BLaER1 treated with 17β-estradiol and CSF1 and Interleukin-3, amounts not matched to agents 10 nM and 100 nM (cell line): Measurements from ENCODE around the gene MBNL2.

Experiments used
- H3K27ac ChIP-seq, 11 experiments: shearing (Covaris generic); formaldehyde crosslinking; 2 replicates each; pipeline ENCODE4 v1.8.1; 2022
- H3K27me3 ChIP-seq, 11 experiments: shearing (Covaris generic); formaldehyde crosslinking; 2 replicates each; pipeline ENCODE4 v1.8.1; 2022
- H3K36me3 ChIP-seq, 11 experiments: shearing (Covaris generic); formaldehyde crosslinking; 2 replicates each; pipeline ENCODE4 v1.8.1; 2022
- H3K4me1 ChIP-seq, 10 experiments: shearing (Covaris generic); formaldehyde crosslinking; 2 replicates each; pipeline ENCODE4 v1.8.1; 2022
- H3K4me2 ChIP-seq, 11 experiments: shearing (Covaris generic); formaldehyde crosslinking; 2 replicates each; pipeline ENCODE4 v1.8.1; 2022
- H3K4me3 ChIP-seq, 10 experiments: shearing (Covaris generic); formaldehyde crosslinking; 2 replicates each; pipeline ENCODE4 v1.8.1; 2022
- H3K9ac ChIP-seq, 11 experiments: shearing (Covaris generic); formaldehyde crosslinking; 2 replicates each; pipeline ENCODE4 v1.8.1; 2022
- H3K9me3 ChIP-seq, 11 experiments: shearing (Covaris generic); formaldehyde crosslinking; replicated peaks in 1 of 11; 2 replicates each; pipeline ENCODE4 v1.8.1; 2022
- H4K20me1 ChIP-seq, 11 experiments: shearing (Covaris generic); formaldehyde crosslinking; 2 replicates each; pipeline ENCODE4 v1.8.1; 2022
- Cebpa-rat ChIP-seq, 11 experiments: shearing (Covaris generic); IDR thresholded peaks; 2 replicates each; pipeline ENCODE4 v1.8.1; 2022

The MBNL2 gene

GRCh38 chr13:97432917-97433726 is 211.0 kb downstream of the MBNL2 start:
- peaks cover 0 to 29% (median 16%) of the 10 kb centered on the region in 11 experiments; a peak in 14 of 22 replicates for H4K20me1 ChIP-seq
- peak overlapping the region; percentile 72 to 89 (median 83) for H3K4me3 ChIP-seq
- H3K9ac ChIP-seq: peak overlapping the region; percentile 85 to 98 (median 92)
- H3K4me1 ChIP-seq: peaks cover 8 to 36% (median 25%) of the 10 kb centered on the region in 10 experiments
- peak overlapping the region; percentile 71 to 94 (median 88) for H3K4me2 ChIP-seq
- H3K27ac ChIP-seq: peak overlapping the region; percentile 84 to 99 (median 95)
- TF ChIP-seq Cebpa-rat (IDR thresholded peaks at IDR 0.05): no peak
- H3K9me3 ChIP-seq: peaks cover 0 to 20% (median 8%) of the 10 kb centered on the region in 11 experiments; a peak in 9 of 22 replicates
- no peaks in the 10 kb centered on the region for H3K27me3 ChIP-seq
- peaks cover under 1 to 19% (median 6%) of the 10 kb centered on the region in 11 experiments; a peak in 17 of 22 replicates for H3K36me3 ChIP-seq

DNA sequence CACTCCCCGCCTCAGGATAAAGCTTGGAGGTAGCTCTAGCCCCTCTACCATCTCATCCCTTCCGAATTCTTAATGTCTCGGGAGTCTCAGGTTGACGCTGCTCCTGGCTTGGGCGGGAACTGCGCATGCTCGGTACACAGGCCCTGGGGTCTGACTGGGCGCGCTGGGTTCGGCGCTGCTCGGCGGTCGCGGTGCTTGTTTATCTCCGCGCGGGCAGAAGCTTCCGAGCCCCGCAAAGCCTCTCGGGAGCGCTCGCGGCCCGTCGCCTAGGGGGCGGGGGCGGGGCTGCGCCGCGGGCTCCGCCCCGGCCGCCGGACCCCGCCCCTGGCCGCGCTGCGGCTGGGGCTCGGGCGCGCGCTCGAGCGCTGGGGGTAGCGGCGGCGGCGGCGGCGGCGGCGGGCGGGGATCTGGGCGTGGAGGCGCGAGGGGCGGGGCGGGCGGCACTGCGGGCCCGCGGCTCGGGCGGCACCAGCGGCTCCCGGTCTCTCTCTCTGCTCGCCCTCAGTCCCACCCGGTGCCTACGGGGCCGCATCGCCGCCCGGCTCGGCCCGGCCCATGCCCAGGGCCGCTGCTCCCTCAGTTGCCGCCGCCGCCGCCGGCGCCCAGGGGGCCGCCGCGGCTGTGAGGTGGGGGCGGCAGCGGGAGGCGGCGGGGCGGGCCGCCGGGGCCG is 211.7 kb downstream of the MBNL2 start, which contains the start of gene RAP2A:
Gene RAP2A, plus strand, starts transcription at position 443 of the 670 bp plus-strand sequence. CDS start 302 bp downstream, outside the sequence.
- no peak for TF ChIP-seq Cebpa-rat (IDR thresholded peaks at IDR 0.05)

GRCh38 chr13:97434397-97435201 is 212.5 kb downstream of the MBNL2 start:
- peaks cover 18 to 50% (median 32%) of the 10 kb centered on the region in 10 experiments for H3K4me1 ChIP-seq
- H3K4me2 ChIP-seq: peak overlapping the region; percentile 77 to 98 (median 84)
- peak overlapping the region; percentile 76 to 99 (median 95) for H3K27ac ChIP-seq
- H3K36me3 ChIP-seq: peaks cover 6 to 33% (median 20%) of the 10 kb centered on the region in 11 experiments; a peak in 18 of 22 replicates
- H3K9me3 ChIP-seq: peaks cover 0 to 20% (median 8%) of the 10 kb centered on the region in 11 experiments; a peak in 9 of 22 replicates
- peaks cover 0 to 44% (median 26%) of the 10 kb centered on the region in 11 experiments; a peak in 14 of 22 replicates for H4K20me1 ChIP-seq
- H3K9ac ChIP-seq: peak overlapping the region; percentile 85 to 98 (median 92)
- peak overlapping the region; percentile 72 to 89 (median 83) for H3K4me3 ChIP-seq
- no peaks in the 10 kb centered on the region for H3K27me3 ChIP-seq
- TF ChIP-seq Cebpa-rat (IDR thresholded peaks at IDR 0.05): no peak

More for the DNA sequence above, 211.7 kb downstream of the MBNL2 start, which contains the start of gene RAP2A:
- H3K4me2 ChIP-seq: peak within 1 kb of the TSS; percentile 83 to 98 (median 92)
- peak within 1 kb of the TSS; percentile 84 to 99 (median 95) for H3K27ac ChIP-seq
- H3K27me3 ChIP-seq: no peaks in the 10 kb centered on the region
- H4K20me1 ChIP-seq: peaks cover 0 to 36% (median 21%) of the 10 kb centered on the region in 11 experiments; a peak in 14 of 22 replicates
- H3K9me3 ChIP-seq: peaks cover 0 to 20% (median 8%) of the 10 kb centered on the region in 11 experiments; a peak in 9 of 22 replicates
- peaks cover 16 to 44% (median 29%) of the 10 kb centered on the region in 10 experiments for H3K4me1 ChIP-seq
- peak within 1 kb of the TSS; percentile 85 to 98 (median 92) for H3K9ac ChIP-seq
- H3K4me3 ChIP-seq: peak within 1 kb of the TSS; percentile 72 to 89 (median 83)
- H3K36me3 ChIP-seq: peaks cover 6 to 26% (median 13%) of the 10 kb centered on the region in 11 experiments; a peak in 18 of 22 replicates

DNA sequence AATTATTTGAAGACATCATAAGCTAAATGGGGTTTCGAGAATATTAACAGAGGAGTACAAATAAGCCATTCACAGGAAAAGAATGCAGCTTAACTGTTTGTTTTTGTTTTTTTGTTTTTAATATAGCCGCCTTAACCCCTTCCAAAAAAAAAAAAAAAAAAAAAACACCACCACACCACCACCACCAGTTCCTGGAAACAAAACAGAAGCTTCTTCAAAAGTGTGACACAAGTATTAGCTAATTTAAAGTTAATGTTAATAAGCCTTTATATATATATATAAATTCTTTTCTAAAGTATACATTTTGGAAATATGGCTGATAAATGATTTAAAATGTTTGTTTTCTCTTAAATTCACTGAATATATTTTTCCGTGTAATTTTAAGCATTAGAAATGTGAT is 213.2 kb downstream of the MBNL2 start:
- Histone ChIP-seq H3K4me3 (peak overlapping the region; percentile 72 to 89 (median 83)), H3K4me2 (peak overlapping the region; percentile 77 to 98 (median 86)), H4K20me1 (peaks cover 0 to 51% (median 26%) of the 10 kb centered on the region in 11 experiments; a peak in 14 of 22 replicates), H3K9me3 (peaks cover 0 to 20% (median 8%) of the 10 kb centered on the region in 11 experiments; a peak in 9 of 22 replicates), H3K9ac (peak overlapping the region; percentile 85 to 98 (median 92)), H3K27ac (peak overlapping the region; percentile 76 to 99 (median 95)), H3K4me1 (peaks cover 18 to 54% (median 32%) of the 10 kb centered on the region in 10 experiments), H3K27me3 (no peaks in the 10 kb centered on the region), H3K36me3 (peaks cover 6 to 41% (median 25%) of the 10 kb centered on the region in 11 experiments; a peak in 18 of 22 replicates)
- no peak for TF ChIP-seq Cebpa-rat (IDR thresholded peaks at IDR 0.05)

DNA sequence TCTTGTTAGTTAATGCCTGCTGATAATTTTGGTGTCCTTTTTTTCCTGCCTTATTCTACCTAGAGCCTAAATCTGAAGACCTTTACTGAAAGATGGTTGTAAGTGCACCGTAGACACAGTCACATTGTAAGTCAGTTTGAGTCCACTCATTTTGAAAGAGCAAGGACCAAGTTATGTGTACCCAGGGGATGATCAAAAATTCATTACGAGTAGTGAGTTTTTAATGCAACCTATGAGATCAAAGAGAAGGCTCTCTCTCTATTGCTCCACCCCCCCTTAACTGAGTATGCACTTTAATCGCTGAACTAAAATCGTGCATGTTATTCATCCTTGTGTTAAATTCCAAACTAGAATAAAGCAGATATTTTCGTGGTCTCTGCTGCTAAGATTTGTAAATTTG is 213.7 kb downstream of the MBNL2 start:
- H3K9ac ChIP-seq: peak overlapping the region in 10 of 11 experiments; percentile 29 to 98 (median 90); a peak in 20 of 22 replicates
- H3K4me1 ChIP-seq: peaks cover 18 to 56% (median 32%) of the 10 kb centered on the region in 10 experiments
- no peak for TF ChIP-seq Cebpa-rat (IDR thresholded peaks at IDR 0.05)
- H3K9me3 ChIP-seq: peaks cover 0 to 20% (median 8%) of the 10 kb centered on the region in 11 experiments; a peak in 9 of 22 replicates
- peak overlapping the region; percentile 72 to 89 (median 83) for H3K4me3 ChIP-seq
- H3K4me2 ChIP-seq: peak overlapping the region; percentile 77 to 98 (median 86)
- peaks cover 6 to 45% (median 28%) of the 10 kb centered on the region in 11 experiments; a peak in 18 of 22 replicates for H3K36me3 ChIP-seq
- peaks cover 0 to 55% (median 26%) of the 10 kb centered on the region in 11 experiments; a peak in 14 of 22 replicates for H4K20me1 ChIP-seq
- peak overlapping the region in 4 of 11 experiments; percentile 17 to 98 (median 66); a peak in 4 of 22 replicates for H3K27ac ChIP-seq
- H3K27me3 ChIP-seq: no peaks in the 10 kb centered on the region

- Histone ChIP-seq H3K9me3 (peaks cover 0 to 10% (median 3%) of the 10 kb centered on the region in 11 experiments; a peak in 9 of 22 replicates), H3K9ac (peak overlapping the region in 1 of 11 experiments; percentile 88; a peak in 1 of 22 replicates), H3K27ac (no peak overlapping the region), H3K4me1 (peaks cover 18 to 67% (median 29%) of the 10 kb centered on the region in 10 experiments), H3K27me3 (no peaks in the 10 kb centered on the region), H4K20me1 (peaks cover 0 to 66% (median 26%) of the 10 kb centered on the region in 11 experiments; a peak in 15 of 22 replicates), H3K4me3 (peak overlapping the region in 5 of 10 experiments; percentile 78 to 89 (median 82); a peak in 10 of 20 replicates), H3K4me2 (peak overlapping the region; percentile 77 to 98 (median 86); a peak in 21 of 22 replicates), H3K36me3 (peaks cover 6 to 48% (median 28%) of the 10 kb centered on the region in 11 experiments; a peak in 18 of 22 replicates)
- TF ChIP-seq Cebpa-rat (IDR thresholded peaks at IDR 0.05): no peak
Observed at GRCh38 chr13:97436845-97437244, 214.7 kb downstream of the MBNL2 start.

DNA sequence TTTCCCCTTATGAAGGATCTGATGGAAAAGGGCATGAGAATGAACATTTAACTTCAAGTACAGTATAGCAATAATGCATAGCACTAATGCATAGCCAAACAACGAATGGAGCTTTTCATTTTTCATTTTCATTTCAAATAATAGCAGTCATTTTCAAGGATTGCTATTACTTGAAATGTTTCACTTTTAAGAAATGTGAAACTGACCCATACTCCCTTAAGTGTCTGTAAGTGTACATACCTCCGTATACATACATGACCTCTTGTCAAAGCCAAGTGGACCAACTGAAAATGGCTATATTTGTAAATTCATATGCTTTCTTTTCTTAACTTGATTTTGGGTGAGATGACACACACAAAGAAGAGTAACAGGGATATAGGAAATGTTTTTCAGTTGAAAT is 215.6 kb downstream of the MBNL2 start:
- peaks cover 0 to 73% (median 26%) of the 10 kb centered on the region in 11 experiments; a peak in 15 of 22 replicates for H4K20me1 ChIP-seq
- peak overlapping the region in 1 of 10 experiments; percentile 82; a peak in 1 of 20 replicates for H3K4me3 ChIP-seq
- H3K27ac ChIP-seq: no peak overlapping the region
- H3K9ac ChIP-seq: no peak overlapping the region
- peaks cover 13 to 63% (median 27%) of the 10 kb centered on the region in 10 experiments for H3K4me1 ChIP-seq
- no peaks in the 10 kb centered on the region for H3K27me3 ChIP-seq
- peaks cover 0 to 1% (median 0%) of the 10 kb centered on the region in 11 experiments; a peak in 1 of 22 replicates for H3K9me3 ChIP-seq
- H3K4me2 ChIP-seq: peak overlapping the region in 6 of 11 experiments; percentile 3 to 98 (median 86); a peak in 9 of 22 replicates
- TF ChIP-seq Cebpa-rat (IDR thresholded peaks at IDR 0.05): no peak
- H3K36me3 ChIP-seq: peaks cover 6 to 52% (median 29%) of the 10 kb centered on the region in 11 experiments; a peak in 18 of 22 replicates
